ENCODE measurements around the gene ZMYND15.

Gene ZMYND15

DNA sequence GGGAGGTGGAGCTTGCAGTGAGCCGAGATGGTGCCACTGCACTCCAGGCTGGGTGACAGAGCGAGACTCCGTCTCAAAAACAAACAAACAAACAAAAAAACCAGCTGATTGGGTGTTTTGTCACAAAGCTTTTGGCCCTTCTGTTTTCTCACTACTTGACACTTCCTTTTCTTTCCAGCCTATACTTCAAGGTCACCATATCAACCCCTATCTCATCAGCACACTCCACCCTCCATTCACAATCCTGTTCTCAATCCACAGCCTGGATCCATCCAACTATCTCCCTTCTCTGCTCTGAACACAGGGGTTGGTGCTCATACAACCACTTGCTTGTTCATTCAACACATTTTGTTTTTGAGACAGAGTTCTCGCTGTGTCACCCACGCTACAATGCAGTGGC lies 15.0 kb upstream of the ZMYND15 start:
- Histone ChIP-seq H3K27me3 (no peaks in the 10 kb centered on the region), H3K9ac (no peak overlapping the region), H3K36me3 (peaks cover 24% of the 10 kb centered on the region), H4K20me1 (no peaks in the 10 kb centered on the region), H3K4me2 (no peak overlapping the region), H3K9me3 (peaks cover 6% of the 10 kb centered on the region), H3K4me1 (peaks cover 6% of the 10 kb centered on the region), H3K27ac (no peak overlapping the region), H3K4me3 (no peak overlapping the region)
- no peak for TF ChIP-seq Cebpa-rat (IDR thresholded peaks at IDR 0.05)

DNA sequence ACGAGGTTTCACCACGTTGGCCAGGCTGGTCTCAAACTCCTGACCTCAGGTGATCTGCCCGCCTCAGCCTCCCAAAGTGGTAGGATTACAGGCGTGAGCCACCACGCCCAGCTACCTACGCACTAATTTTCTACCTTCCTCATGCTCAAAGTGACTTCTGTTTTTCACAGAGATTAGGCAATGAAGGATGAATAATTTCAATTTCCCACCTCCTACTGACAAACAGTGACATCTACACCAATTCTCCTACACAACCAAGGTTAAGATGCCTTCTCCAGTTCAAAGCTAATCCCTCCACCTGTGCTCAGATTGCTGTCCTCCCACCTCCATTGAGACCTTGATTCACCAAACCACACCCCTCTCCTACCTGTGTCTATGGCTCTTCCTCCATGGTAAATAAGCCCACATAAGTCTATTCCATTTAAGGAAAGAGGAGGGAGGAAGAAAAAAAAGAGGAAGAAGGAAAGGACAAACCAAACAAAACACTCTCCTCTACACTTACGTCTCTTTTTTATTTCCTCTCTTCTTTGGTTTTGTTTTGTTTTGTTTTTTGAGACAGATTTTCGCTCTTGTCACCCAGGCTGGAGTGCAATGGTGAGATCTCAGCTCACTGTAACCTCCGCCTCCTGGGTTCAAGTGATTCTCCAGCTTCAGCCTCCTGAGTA lies 13.9 kb upstream of the ZMYND15 start:
- no peak overlapping the region for H3K4me2 ChIP-seq
- peaks cover 14% of the 10 kb centered on the region for H3K36me3 ChIP-seq
- H3K4me3 ChIP-seq: no peak overlapping the region
- no peaks in the 10 kb centered on the region for H3K9me3 ChIP-seq
- TF ChIP-seq Cebpa-rat (IDR thresholded peaks at IDR 0.05): no peak
- no peak overlapping the region for H3K27ac ChIP-seq
- peaks cover 4% of the 10 kb centered on the region for H3K4me1 ChIP-seq
- H3K27me3 ChIP-seq: no peaks in the 10 kb centered on the region
- no peaks in the 10 kb centered on the region for H4K20me1 ChIP-seq
- H3K9ac ChIP-seq: no peak overlapping the region

DNA sequence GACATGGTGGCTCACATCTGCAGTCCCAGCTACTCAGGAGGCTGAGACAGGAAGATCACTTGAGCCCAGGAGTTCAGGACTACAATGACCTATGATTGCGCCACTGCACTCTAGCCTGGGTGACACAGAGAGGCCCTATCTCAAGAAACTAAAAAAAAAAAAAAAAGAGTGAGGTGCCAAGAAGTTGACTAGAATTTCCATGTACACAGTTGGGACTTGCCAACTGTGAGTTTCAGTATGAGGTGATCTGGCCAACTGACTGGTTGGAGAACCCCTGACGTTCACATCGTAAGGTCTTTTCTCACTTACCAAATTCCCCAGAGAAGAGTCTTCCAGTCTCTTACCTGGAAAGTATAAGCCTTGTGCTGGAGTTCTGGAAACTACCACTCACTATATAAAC lies 11.5 kb upstream of the ZMYND15 start:
- Histone ChIP-seq H3K4me3 (no peak overlapping the region), H3K36me3 (no peaks in the 10 kb centered on the region), H3K27ac (no peak overlapping the region), H4K20me1 (no peaks in the 10 kb centered on the region), H3K4me2 (no peak overlapping the region), H3K4me1 (peaks cover 22% of the 10 kb centered on the region), H3K27me3 (no peaks in the 10 kb centered on the region), H3K9me3 (no peaks in the 10 kb centered on the region), H3K9ac (no peak overlapping the region)
- TF ChIP-seq Cebpa-rat (IDR thresholded peaks at IDR 0.05): no peak

DNA sequence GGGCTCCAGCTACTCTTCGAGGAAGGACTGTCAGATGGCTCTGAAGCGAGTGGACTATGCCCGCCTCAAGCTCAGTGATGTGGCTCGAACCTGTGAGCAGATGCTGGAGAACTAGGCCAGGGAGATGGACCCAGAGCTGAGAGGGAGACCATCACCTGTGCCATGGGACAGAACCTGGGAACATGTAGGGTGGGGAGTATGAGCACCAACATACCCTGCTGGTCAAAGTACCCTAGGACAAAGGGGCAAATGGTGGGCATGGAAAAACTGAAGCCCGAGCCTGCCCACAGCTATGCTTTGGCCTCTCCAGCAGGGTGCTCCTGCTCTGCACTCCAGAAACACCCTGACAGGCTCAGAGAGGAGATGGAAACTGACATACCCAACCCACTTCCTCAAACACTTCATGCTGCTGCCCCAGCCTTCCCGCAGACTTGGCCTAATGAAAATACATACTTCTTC lies 6.5 kb upstream of the ZMYND15 start:
- Histone ChIP-seq H3K4me3 (no peak overlapping the region), H3K27me3 (peaks cover 28% of the 10 kb centered on the region), H3K9ac (no peak overlapping the region), H3K36me3 (no peaks in the 10 kb centered on the region), H3K27ac (no peak overlapping the region), H3K4me1 (peaks cover 36% of the 10 kb centered on the region), H3K4me2 (peak overlapping the region; percentile 90), H4K20me1 (peaks cover 1% of the 10 kb centered on the region; the same call in 1 of the 2 replicates), H3K9me3 (no peaks in the 10 kb centered on the region)
- no peak for TF ChIP-seq Cebpa-rat (IDR thresholded peaks at IDR 0.05)

DNA sequence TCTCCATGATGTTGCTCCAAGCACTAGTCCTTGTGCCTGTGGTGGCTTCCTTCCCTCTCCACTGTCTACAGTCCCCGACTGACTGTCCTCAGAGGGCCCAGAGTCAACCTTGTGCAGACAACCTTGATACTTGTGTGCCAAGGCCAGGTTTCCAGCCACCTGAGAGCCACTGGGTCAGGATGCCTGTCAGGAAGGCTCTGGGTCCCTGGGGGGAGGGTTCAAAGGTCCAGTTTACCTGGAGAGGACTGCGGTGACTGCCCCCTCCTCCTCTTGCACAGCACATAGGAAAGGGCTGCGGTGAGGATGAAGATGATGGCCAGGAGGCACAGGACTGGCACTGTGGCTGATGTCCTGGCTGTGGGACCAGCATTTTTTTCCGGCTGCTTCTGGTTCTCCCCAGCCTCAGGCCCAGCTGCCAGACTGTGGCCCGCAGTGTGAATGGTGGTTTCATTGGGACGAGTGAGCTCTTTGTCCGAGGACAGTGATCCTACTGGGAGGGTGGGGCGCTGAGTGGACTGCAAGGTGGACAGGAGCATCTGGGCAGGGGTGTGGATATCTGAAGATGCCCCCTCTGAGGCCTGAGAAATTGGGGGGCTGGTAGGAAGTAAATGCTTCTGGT lies 4.7 kb upstream of the ZMYND15 start:
- Histone ChIP-seq H3K27ac (no peak overlapping the region), H3K9me3 (no peaks in the 10 kb centered on the region), H3K4me2 (no peak overlapping the region), H3K4me1 (peaks cover 53% of the 10 kb centered on the region), H3K9ac (no peak overlapping the region), H3K27me3 (peaks cover 47% of the 10 kb centered on the region), H4K20me1 (peaks cover 20% of the 10 kb centered on the region), H3K36me3 (no peaks in the 10 kb centered on the region), H3K4me3 (no peak overlapping the region)
- no peak for TF ChIP-seq Cebpa-rat (IDR thresholded peaks at IDR 0.05)

DNA sequence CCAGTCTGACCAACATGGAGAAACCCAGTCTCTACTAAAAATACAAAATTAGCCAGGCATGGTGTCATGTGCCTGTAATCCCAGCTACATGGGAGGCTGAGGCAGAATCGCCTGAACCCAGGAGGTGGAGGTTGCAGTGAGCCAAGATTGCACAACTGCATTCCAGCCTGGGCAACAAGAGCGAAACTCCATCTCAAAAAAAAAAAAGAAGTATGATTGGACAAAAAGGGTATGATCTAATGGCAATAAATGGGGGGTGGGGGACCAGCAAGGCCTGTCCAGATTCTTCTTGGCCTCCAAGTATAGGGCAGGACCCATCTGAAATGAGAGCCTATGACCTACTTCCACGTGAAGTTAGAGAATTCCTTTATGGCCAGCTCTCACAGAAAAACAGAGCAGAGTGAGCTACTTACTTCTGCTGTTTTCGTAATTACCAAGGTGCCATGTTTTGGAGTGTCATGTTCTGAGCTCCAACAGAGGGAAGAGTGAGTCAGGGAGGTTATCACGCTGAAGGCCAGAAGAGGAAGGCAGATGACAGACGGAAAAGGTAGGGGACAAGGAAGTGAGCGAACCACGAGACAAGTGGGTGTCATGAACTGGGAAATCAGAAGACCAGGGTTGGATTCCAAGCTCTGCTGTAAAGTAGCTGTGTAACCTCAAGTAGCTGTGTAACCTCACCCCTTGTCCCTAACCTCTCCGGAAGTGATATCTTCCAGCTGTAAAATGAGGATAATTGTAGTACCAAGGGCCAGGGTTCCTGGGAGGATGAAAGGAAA lies 3.6 kb upstream of the ZMYND15 start:
- Histone ChIP-seq H3K4me3 (no peak overlapping the region), H4K20me1 (peaks cover 28% of the 10 kb centered on the region), H3K4me1 (peaks cover 50% of the 10 kb centered on the region), H3K36me3 (no peaks in the 10 kb centered on the region), H3K27ac (no peak overlapping the region), H3K4me2 (no peak overlapping the region), H3K9me3 (no peaks in the 10 kb centered on the region), H3K9ac (no peak overlapping the region), H3K27me3 (peaks cover 58% of the 10 kb centered on the region)
- no peak for TF ChIP-seq Cebpa-rat (IDR thresholded peaks at IDR 0.05)

DNA sequence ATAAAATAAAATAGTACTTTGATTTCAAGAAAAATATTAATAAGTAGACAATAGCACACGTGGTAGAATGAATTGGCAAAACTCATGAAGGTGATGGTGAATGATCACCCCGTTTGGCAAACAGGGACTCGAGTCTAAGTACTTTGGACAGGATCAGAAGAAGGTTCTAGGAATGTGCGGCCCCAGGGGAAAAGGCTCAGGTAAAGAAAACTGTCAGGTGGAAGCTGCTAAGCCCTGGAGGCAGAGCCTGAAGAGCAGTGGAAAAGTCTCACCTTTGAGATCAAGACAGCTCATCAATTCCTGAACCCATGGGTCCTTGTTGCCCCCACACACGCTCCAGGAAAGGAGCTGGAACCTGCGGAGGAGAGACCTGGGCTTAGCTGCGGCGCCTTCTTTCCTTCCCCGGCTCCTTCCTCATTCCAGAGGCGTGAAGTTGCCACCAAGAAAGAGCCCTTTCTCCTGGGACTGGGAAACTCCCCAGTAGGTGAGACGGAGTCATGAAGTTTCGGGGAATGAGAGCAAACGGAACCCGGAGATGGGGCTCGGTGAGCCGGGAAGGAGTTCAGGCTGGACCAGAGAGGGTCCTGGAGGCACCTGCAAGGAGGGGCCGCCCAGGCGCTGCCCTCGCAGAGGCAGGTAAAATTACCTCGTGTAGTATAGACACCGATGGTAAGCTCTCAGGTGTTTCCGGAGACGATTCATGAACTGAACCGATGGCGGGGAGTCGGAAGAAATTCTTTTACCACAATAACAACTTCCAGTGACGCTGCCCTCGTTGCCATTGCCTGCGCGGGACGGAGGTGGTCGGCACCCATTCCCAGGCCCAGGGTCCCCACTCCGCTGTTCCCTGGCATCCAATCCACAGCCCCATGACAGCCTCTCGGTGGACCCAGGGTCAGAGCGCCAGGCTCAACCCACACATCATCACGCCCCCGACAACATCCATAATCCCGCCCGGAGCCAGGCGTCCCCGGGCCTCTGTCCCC lies 1.2 kb upstream of the ZMYND15 start:
- H3K27ac ChIP-seq: no peak overlapping the region

DNA sequence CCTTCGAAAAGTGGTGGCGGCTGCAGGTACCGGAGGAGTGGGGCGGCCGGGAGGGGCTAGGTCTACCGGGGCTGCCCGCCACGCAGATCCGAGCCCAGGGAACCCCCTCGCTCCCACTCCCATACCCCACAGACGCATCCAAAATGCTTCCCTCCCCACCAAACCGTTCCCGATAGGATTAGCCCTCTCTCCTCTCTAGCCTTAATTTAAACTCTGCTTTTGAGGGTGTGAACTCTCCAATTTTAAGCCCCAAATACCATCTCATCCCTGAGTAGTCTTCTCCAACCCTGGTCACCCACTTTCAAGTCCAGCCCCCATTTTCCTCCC lies 355 bp downstream of the ZMYND15 start:
- Histone ChIP-seq H3K9me3 (no peaks in the 10 kb centered on the region), H3K27me3 (peaks cover 76% of the 10 kb centered on the region), H3K4me2 (peak overlapping the region; percentile 99), H4K20me1 (peaks cover 28% of the 10 kb centered on the region), H3K27ac (no peak overlapping the region), H3K36me3 (no peaks in the 10 kb centered on the region), H3K4me3 (peak overlapping the region; percentile 80), H3K4me1 (peaks cover 54% of the 10 kb centered on the region), H3K9ac (peak overlapping the region; percentile 66; the same call in 1 of the 2 replicates)
- TF ChIP-seq Cebpa-rat (IDR thresholded peaks at IDR 0.05): no peak

More for the DNA sequence above, 1.2 kb upstream of the ZMYND15 start:
- no peaks in the 10 kb centered on the region for H3K9me3 ChIP-seq
- H3K9ac ChIP-seq: no peak overlapping the region
- H3K36me3 ChIP-seq: no peaks in the 10 kb centered on the region
- peaks cover 28% of the 10 kb centered on the region for H4K20me1 ChIP-seq
- peak overlapping the region; percentile 80 for H3K4me3 ChIP-seq
- H3K4me2 ChIP-seq: peak overlapping the region; percentile 99
- H3K4me1 ChIP-seq: peaks cover 45% of the 10 kb centered on the region
- no peak for TF ChIP-seq Cebpa-rat (IDR thresholded peaks at IDR 0.05)
- peaks cover 76% of the 10 kb centered on the region for H3K27me3 ChIP-seq

DNA sequence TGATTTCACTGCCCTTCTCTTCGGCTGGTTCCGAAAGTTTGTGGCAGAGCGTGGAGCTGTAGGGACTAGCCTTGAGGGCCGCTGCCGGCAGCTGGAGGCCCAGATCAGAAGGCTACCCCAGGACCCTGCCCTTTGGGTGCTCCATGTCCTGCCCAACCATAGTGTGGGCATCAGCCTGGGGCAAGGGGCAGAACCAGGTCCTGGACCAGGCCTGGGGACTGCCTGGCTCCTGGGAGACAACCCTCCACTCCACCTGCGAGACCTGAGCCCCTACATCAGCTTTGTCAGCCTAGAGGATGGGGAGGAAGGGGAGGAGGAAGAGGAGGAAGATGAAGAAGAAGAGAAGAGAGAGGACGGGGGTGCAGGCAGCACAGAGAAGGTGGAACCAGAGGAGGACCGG lies 951 bp downstream of the ZMYND15 start:
- Histone ChIP-seq H3K27ac (no peak overlapping the region), H3K4me3 (no peak overlapping the region), H3K27me3 (peaks cover 74% of the 10 kb centered on the region), H3K9me3 (no peaks in the 10 kb centered on the region), H4K20me1 (peaks cover 28% of the 10 kb centered on the region), H3K4me2 (no peak overlapping the region), H3K9ac (no peak overlapping the region), H3K4me1 (peaks cover 60% of the 10 kb centered on the region), H3K36me3 (no peaks in the 10 kb centered on the region)
- TF ChIP-seq Cebpa-rat (IDR thresholded peaks at IDR 0.05): no peak

Data from BLaER1 (cell line).